ENCODE measurements around the gene A4GNT.

Gene A4GNT

DNA sequence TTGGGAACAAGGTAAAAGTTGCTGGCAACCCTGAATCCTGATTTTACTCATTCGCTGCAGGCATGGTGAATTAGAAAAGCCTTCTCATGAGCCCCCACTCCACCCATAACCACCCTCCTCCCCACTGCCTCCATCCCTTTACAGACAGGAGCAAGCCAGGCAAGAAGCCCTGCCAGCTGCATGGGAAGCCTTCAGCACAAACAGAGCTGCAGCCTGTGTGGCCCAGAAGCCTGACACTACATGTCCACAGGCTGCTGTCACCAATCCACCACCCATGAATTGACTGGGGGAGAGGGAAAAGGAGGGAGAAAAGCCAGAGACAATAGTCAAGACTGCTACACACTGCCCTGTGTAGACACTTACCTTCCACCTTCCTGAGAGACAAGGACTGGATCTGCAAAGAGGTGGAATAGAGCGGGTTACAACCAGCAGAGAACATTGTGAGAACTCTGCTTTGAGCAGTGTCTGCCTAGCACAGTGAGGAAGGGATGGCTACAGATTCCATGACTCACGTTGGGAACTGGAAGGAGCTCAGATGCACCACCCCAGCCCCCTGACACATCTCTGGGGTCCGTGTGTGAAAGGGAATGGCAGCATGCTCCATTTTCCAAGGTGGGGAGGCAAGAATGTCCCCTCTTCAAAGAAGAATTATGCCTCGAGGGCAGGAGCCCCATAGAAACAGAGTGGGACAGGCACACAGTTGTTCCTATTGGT lies 50.7 kb downstream of the A4GNT start:
- DNase-seq (ENCODE audit: extremely low read depth in 1 of 2, low read depth in 1 of 2) = no peak

DNA sequence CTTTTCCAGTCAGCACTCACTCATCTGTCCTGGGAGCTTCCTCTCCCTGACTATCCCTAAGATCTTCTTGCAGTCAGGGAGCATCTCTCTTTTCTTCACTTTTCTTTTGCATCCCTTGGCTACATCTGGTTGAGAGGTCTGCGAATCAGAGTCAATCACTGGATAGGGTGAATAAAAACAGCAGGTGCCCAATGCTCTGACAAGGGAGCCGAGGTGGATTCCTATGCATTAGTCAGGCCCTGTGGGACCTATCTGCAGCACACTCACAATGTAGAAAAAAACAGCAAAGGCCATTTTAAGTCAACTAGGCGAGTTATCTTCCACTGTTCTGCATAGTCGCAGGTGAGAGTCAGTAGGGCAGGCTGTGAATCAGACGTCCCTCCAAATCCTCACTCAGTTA lies 52.3 kb downstream of the A4GNT start:
- no peak for DNase-seq (ENCODE audit: extremely low read depth in 1 of 2, low read depth in 1 of 2)

DNA sequence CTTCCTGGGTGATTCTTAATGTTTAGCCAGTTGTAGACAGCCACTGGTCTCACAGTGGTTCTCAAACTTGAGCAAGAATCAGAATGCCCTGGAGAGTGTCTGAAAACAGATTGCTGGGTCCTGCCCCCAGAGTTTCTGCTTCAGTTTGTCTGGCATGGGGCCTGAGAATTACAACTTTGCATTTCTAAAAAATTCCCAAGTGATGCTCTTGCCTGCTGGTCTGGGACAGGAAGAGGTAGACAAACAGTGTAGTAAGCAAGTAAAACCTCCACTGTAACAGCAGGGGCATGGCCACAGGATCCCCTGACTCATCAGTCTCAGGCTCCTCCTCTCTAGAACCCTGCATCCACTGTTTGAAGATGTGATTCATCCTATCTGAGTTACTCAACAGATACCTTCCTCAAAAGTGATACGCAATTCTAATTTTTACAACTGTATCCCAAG lies 53.3 kb downstream of the A4GNT start:
- DNase-seq (ENCODE audit: extremely low read depth in 1 of 2, low read depth in 1 of 2) = no peak

DNA sequence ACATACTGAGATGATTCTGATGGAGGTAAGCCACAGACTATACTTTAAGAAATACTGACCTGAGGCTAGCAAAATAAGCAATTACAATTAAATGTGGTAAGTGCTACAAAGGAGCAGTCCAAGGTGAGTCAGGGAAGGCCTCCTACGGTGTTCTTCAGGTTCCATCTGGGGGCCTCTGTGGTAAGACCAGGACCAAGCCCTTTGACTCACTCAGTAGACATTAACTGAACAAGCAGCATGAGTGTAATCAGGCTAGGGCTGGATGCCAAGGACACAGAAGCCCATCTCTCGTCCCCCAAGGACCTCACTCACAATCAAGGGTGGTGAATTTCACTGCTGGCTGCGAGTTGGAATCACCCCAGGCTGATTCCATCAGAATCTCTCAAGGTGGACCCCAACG lies 54.1 kb downstream of the A4GNT start:
- DNase-seq (ENCODE audit: extremely low read depth in 1 of 2, low read depth in 1 of 2) = no peak

All from activated CD8-positive, alpha-beta memory T cell treated with anti-CD3 and anti-CD28 coated beads for 1 hour (primary cell).